ENCODE data around the gene INPP5K. TPM values are rescaled to one million over a fixed set of nuclear protein-coding genes. Genes with fewer than 3 reads are reported as not detected.

Gene INPP5K
- total RNA-seq, 1 donor from 2014 or later, result 40.9 TPM

GRCh38 chr17:1545618-1546017, 29.2 kb upstream of the INPP5K start:
- TF ChIP-seq, protein P1, sequence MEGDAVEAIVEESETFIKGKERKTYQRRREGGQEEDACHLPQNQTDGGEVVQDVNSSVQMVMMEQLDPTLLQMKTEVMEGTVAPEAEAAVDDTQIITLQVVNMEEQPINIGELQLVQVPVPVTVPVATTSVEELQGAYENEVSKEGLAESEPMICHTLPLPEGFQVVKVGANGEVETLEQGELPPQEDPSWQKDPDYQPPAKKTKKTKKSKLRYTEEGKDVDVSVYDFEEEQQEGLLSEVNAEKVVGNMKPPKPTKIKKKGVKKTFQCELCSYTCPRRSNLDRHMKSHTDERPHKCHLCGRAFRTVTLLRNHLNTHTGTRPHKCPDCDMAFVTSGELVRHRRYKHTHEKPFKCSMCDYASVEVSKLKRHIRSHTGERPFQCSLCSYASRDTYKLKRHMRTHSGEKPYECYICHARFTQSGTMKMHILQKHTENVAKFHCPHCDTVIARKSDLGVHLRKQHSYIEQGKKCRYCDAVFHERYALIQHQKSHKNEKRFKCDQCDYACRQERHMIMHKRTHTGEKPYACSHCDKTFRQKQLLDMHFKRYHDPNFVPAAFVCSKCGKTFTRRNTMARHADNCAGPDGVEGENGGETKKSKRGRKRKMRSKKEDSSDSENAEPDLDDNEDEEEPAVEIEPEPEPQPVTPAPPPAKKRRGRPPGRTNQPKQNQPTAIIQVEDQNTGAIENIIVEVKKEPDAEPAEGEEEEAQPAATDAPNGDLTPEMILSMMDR (IDR thresholded peaks at IDR 0.05; ENCODE audit: unreplicated experiment), result no peak
- peaks cover 5% of the 10 kb centered on the region for H3K27me3 Mint-ChIP-seq (ENCODE audit: unreplicated experiment)
- no peak for DNase-seq (ENCODE audit: low spot score)
- H3K9me3 Mint-ChIP-seq (ENCODE audit: unreplicated experiment), result no peaks in the 10 kb centered on the region
- no peak overlapping the region for H3K27ac Mint-ChIP-seq (ENCODE audit: unreplicated experiment)
- peaks cover 10% of the 10 kb centered on the region for H3K4me1 Mint-ChIP-seq (ENCODE audit: unreplicated experiment)
- H3K4me3 Mint-ChIP-seq (ENCODE audit: unreplicated experiment), result no peak overlapping the region
- peaks cover 44% of the 10 kb centered on the region for H3K36me3 Mint-ChIP-seq (ENCODE audit: low read depth, unreplicated experiment)

GRCh38 chr17:1542316-1542715, 25.9 kb upstream of the INPP5K start:
- TF ChIP-seq, protein P1 (IDR thresholded peaks at IDR 0.05; ENCODE audit: unreplicated experiment), result no peak
- peaks cover 5% of the 10 kb centered on the region for H3K4me1 Mint-ChIP-seq (ENCODE audit: unreplicated experiment)
- no peak overlapping the region for H3K27ac Mint-ChIP-seq (ENCODE audit: unreplicated experiment)
- peaks cover 2% of the 10 kb centered on the region for H3K27me3 Mint-ChIP-seq (ENCODE audit: unreplicated experiment)
- no peaks in the 10 kb centered on the region for H3K9me3 Mint-ChIP-seq (ENCODE audit: unreplicated experiment)
- H3K4me3 Mint-ChIP-seq (ENCODE audit: unreplicated experiment), result no peak overlapping the region
- H3K36me3 Mint-ChIP-seq (ENCODE audit: low read depth, unreplicated experiment), result peaks cover 56% of the 10 kb centered on the region
- no peak for DNase-seq (ENCODE audit: low spot score)

DNA sequence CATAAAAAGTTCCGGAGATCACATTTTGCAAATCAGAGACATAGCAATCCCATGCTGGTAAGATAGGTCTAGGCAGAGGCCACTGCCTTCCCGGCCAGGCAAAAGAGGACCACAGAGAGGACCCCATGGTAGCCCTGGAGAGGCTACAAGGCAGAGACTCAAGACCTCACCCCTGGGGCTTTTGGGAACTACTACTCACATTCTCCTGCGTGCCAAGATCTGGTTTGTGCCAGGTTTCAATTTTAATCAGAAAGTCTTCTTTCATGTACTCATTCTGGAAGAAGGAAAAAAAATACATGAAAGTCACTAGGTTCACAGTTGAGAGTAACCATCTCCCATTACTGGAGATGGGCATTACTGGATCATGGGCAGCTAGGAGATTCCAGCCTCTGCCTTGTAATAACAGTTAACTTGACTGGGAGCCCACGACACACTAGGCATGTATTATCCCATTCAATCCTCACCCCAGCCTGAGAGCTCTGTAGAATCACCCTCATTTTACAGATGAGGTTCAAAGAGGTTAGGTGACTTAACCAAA, 25.0 kb upstream of the INPP5K start:
- H3K27me3 Mint-ChIP-seq (ENCODE audit: unreplicated experiment), result peaks cover 3% of the 10 kb centered on the region
- no peak for DNase-seq (ENCODE audit: low spot score)
- no peak overlapping the region for H3K27ac Mint-ChIP-seq (ENCODE audit: unreplicated experiment)
- TF ChIP-seq, protein P1 (IDR thresholded peaks at IDR 0.05; ENCODE audit: unreplicated experiment), result no peak
- H3K4me1 Mint-ChIP-seq (ENCODE audit: unreplicated experiment), result peaks cover 5% of the 10 kb centered on the region
- no peak overlapping the region for H3K4me3 Mint-ChIP-seq (ENCODE audit: unreplicated experiment)
- H3K9me3 Mint-ChIP-seq (ENCODE audit: unreplicated experiment), result no peaks in the 10 kb centered on the region
- peaks cover 57% of the 10 kb centered on the region for H3K36me3 Mint-ChIP-seq (ENCODE audit: low read depth, unreplicated experiment)

DNA sequence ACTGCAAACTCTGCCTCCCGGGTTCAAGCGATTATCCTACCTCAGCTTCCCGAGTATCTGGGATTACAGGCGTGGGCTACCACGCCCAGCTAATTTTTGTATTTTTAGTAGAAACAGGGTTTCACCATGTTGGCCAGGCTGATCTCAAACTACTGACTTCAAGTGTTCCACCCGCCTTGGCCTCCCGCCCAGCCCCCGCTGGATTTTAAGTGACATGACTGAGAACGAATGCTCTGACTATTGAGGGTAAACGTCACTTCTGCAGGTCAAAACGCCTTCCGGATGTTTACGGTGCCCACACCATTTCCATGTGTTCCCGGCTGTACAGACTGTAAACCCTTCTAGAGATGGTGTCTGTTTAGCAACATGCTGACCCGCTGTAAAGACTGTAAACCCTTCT, 23.4 kb upstream of the INPP5K start:
- Mint-ChIP-seq H3K27ac (ENCODE audit: unreplicated experiment) (no peak overlapping the region), H3K36me3 (ENCODE audit: low read depth, unreplicated experiment) (peaks cover 61% of the 10 kb centered on the region), H3K4me1 (ENCODE audit: unreplicated experiment) (no peaks in the 10 kb centered on the region)

DNA sequence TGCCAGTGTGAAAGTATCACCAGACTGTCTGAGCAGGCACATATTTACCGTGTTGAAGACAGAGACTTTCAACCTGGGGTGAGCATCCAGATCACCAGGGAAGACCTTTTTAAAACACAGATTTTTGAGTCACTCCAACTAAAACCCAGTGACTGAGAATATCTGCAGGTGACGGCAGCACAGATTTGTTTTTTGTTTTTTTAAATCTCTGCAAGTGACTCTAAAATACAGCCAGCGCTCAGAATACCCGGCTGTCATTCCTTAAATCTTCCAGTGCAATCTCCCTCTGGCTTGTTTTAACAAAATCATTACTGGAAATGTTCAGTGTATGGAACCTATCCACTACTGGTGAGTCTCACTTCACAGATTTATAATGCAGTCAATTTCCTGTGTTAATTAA, 19.3 kb upstream of the INPP5K start:
- TF ChIP-seq, protein P1 (IDR thresholded peaks at IDR 0.05; ENCODE audit: unreplicated experiment), result no peak
- Mint-ChIP-seq H3K4me1 (ENCODE audit: unreplicated experiment) (no peaks in the 10 kb centered on the region), H3K36me3 (ENCODE audit: low read depth, unreplicated experiment) (peaks cover 57% of the 10 kb centered on the region)

More for the DNA sequence above, 23.4 kb upstream of the INPP5K start:
- peaks cover 3% of the 10 kb centered on the region for H3K27me3 Mint-ChIP-seq (ENCODE audit: unreplicated experiment)
- DNase-seq (ENCODE audit: low spot score), result no peak
- H3K4me3 Mint-ChIP-seq (ENCODE audit: unreplicated experiment), result peak overlapping the region; percentile 51
- TF ChIP-seq, protein P1 (IDR thresholded peaks at IDR 0.05; ENCODE audit: unreplicated experiment), result no peak
- H3K9me3 Mint-ChIP-seq (ENCODE audit: unreplicated experiment), result no peaks in the 10 kb centered on the region

More for the DNA sequence above, 19.3 kb upstream of the INPP5K start:
- peak overlapping the region; percentile 74 for H3K4me3 Mint-ChIP-seq (ENCODE audit: unreplicated experiment)
- no peaks in the 10 kb centered on the region for H3K9me3 Mint-ChIP-seq (ENCODE audit: unreplicated experiment)
- DNase-seq (ENCODE audit: low spot score), result no peak
- peaks cover 3% of the 10 kb centered on the region for H3K27me3 Mint-ChIP-seq (ENCODE audit: unreplicated experiment)
- peak overlapping the region; percentile 67 for H3K27ac Mint-ChIP-seq (ENCODE audit: unreplicated experiment)
